Gastrocnemius medialis (tissue), 4 donors: ENCODE measurements around the gene ZMAT5.

Experiments
- POLR2A ChIP-seq, 2 donors: fragments of 450-650 bp; IDR thresholded peaks; one replicate each; pipeline ENCODE4 v1.6.1; 2017; ENCODE audit warnings: antibody characterized with exemption in 2 of 2, mild to moderate bottlenecking in 2 of 2, moderate library complexity in 2 of 2
- TF ChIP-seq, protein P1 (sequence below), 5 experiments: fragments of 450-650 bp in 3 of 5; fragments of 200-600 bp in 2 of 5; sonication (generic) in 2 of 5; IDR thresholded peaks in 4 of 5; conservative IDR thresholded peaks in 1 of 5; 1 replicate in 4 of 5; 2 replicates in 1 of 5; pipeline ENCODE4 v1.5.1; 2016 to 2019; ENCODE audit warnings: antibody characterized with exemption in 5 of 5, mild to moderate bottlenecking in 3 of 5, moderate library complexity in 3 of 5

DNA sequence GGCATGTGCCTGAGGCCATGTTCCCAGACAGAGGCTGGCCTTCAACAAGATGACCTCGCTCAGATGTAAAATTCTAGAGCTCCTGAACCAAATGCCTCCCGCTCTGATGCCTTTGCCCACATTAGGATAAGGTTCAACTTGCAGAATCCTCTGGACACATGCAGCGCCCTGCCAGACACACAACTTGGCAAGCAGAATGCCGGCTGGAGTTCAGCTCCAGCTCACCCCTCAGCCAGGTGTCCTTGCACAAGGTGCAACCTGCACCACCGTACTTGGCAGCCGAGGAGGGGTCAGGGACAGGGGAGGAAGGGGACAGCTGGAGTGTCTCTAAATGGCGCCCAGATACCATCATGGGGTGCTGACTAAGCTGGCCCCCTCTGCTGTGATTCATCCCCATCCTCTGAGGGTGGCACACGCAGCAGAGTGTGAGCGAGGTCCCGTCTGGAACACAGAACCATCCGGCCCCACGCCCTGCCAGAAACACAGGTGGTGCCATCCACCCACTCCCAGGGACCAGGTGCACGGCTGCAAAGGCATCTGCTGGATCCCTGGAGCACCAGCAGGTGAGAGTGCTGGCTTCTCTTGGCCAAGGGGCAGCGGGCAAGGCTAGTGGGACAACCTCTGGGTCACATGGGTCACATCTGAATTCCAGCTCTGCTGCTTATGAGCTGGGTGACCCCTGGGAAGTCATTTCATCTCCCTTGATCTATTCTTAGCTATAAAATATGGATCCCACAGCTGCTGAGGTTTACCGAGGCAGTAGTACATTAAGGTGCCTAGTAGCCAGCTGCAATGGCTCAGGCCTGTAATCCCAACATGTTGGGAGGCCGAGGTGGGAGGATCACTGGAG lies 12.8 kb downstream of the ZMAT5 start:
- TF ChIP-seq, protein P1, sequence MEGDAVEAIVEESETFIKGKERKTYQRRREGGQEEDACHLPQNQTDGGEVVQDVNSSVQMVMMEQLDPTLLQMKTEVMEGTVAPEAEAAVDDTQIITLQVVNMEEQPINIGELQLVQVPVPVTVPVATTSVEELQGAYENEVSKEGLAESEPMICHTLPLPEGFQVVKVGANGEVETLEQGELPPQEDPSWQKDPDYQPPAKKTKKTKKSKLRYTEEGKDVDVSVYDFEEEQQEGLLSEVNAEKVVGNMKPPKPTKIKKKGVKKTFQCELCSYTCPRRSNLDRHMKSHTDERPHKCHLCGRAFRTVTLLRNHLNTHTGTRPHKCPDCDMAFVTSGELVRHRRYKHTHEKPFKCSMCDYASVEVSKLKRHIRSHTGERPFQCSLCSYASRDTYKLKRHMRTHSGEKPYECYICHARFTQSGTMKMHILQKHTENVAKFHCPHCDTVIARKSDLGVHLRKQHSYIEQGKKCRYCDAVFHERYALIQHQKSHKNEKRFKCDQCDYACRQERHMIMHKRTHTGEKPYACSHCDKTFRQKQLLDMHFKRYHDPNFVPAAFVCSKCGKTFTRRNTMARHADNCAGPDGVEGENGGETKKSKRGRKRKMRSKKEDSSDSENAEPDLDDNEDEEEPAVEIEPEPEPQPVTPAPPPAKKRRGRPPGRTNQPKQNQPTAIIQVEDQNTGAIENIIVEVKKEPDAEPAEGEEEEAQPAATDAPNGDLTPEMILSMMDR (IDR thresholded peaks at IDR 0.05 in 4 of 5, conservative IDR thresholded peaks at IDR 0.05 in 1 of 5): no peak
- TF ChIP-seq POLR2A (IDR thresholded peaks at IDR 0.05): no peak
